Putamen (tissue), 1 donor: ENCODE results near the gene ETFB.

Experiments
- DNase-seq: peaks from one replicate; pipeline ENCODE4 v3.0.0-alpha.2; 2016; ENCODE audit warnings: low spot score

ETFB gene

GRCh38 chr19:51295382-51296126 lies 70.6 kb downstream of the ETFB start:
- no peak for DNase-seq
